Activated CD4-positive, alpha-beta T cell treated with anti-CD3 and anti-CD28 coated beads, Interleukin-2, amount 50 U/mL, for 24 hours (primary cell): ENCODE measurements around the gene TRMT11.

Source experiments
- DNase-seq, 2 donors: peaks; one replicate each; pipeline ENCODE4 v3.0.0-alpha.2; 2020; ENCODE audit warnings: low read depth in 1 of 2, low spot score in 1 of 2

The TRMT11 gene

DNA sequence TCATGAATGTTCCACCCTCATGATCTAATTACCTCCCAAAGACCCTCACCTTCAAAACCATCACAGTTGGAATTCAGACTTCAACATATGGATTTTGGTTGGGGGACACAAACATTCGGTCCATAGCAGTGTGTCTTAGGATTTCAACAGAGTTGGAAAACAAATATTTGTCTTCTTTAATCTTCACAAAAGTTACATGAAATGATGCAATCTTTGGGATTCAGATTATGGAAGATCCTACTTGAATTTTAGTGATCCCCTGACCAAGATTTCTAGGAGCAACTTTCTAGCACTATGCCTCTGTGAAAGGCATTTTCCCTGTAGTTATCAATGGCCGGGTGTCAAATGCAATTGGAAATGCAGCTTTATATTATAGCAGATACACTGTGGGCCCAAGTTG, 86.5 kb downstream of the TRMT11 start:
- no peak for DNase-seq

DNA sequence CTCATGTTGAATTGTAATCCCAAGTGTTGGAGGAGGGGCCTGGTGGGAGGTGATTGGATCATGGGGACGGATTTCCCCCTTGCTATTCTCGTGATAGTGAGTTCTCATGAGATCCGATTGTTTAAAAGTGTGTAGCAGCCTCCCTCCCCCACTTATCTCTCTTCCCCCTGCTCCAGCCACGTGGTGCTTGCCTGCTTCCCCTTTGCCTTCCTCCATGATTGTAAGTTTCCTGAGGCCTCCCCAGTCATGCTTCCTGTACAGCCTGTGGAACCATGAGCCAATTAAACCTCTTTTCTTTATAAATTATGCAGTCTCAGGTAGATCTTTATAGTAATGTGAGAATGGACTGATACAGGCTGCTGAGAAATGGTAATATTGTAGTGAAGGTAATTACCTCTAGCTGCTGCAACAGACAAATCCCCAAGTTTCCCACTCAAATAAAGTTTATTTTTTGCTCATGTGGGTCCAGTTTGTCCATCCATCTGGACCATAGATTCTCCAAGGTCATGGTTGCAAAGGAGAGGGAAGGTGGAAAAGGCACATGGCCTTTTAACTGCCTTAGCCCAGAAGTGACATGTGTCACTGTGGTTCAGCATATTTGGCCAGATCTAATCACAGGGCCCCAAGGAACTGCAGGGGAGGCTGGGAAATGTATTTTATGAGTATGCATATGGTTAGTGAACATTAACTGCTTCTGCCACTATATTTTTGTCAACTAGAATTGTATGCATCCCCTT, 89.2 kb downstream of the TRMT11 start:
- DNase-seq = no peak

DNA sequence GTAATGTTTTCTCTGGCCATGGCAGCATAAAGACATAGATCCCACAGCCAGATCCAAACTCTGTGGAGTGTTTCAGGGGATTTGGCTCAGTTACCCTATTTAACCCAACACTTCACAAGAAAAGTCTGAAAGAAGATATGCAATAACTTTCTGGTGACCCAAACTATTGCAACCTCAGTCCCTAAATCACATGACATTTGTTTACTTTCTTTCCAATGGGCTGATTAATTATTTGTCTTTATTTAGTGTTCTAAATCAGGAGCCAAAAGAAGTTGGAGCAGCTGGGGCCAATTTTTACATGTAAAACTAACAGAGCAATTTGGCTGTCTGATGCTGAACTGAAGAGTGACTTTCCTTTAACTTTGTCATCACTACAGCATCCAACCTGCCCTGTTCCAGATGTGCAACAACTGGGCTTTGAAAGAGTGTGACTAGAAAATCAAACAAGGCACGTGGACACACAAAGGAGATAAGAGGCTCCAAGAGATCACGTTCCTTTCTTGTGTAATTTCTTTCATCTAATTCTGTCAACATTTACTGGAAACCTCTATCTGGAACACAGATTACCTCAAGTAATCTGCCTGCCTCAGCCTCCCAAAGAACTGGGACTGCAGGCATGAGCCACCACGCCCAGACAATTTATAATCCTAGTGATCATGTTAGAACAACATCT, 90.8 kb downstream of the TRMT11 start:
- no peak for DNase-seq

DNA sequence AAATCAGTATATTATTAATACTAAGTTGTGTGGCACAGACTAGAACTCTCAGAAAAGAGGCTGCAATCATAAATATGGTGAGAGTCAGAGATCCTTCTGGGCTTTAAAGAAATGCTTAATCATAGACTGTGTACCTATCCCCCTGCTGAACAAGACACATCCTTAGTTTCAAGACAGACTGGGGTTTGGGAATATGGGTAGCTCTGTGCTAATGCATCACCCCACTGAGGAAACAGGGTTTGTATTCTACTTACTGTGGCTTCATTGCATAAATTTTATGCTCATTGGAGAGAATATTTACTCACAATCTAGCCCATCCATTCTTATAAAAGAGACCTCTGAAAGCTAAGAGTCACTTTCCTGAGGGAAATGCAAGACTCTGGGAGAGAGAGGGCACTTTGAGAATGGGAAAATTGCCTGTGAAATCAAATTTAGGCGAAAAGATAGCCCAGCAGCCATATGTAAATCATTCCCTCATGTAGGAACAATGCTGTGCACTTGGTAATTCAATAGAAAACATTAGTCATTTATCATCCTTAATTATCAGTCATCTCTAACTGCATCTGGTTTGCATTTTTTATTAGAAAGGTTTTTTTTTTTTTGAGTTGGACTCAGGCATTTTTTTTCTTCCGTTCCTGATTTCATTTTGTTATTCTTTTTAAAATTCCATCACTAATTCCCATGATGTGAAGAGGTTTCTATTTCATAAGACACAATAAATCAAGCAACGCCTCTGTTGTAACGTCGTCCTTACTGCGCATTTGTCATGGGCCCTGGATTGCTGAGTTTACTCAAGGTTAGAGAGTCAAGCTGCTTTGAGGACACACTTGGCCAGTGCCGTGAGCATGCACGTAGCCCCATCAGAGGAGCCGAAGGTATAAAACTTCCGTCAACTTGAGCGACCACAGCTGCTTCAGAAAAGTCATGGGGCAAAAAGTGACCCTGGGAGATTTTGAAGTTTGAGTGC, 91.8 kb downstream of the TRMT11 start:
- DNase-seq = no peak

DNA sequence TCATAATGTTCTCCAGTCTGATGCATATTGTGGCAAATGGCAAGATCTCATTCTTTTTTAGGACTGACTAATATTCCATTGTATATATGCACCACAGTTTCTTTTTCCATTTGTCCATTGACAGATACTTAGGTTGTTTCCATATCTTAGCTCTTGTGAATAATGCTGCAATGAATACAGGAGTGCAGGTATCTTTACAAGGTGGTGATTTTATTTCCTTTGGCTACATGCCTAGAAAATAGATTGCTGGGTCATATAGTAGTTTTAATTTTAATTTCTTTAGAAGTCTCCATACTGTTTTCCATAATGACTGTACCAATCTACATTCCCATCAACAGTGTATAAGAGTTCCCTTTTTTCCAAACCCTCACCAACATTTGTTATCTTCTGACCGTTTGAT, 97.5 kb downstream of the TRMT11 start:
- no peak for DNase-seq

DNA sequence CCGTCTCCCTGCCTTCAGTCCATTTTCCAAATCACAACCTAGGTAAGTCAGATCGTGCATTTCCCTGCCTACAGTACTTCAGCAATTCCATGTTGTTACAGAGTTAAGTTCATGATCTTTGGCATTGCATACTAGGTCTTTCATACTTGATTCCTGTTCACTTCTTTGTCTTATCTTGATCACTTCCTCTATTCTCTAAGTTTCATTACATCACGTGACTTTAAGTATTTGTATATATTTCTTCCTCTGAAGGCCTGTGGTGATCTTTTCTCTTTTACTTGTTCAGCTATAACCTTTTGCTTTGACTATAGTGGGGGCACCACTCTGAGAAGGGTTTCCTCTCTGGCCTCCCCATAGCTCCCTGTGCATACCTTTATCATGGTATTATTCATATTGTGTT, 100.2 kb downstream of the TRMT11 start:
- DNase-seq = no peak
